AG09319 (cell line): ENCODE measurements around the gene PARP1.

Experiments
- DNase-seq: peaks from one replicate; pipeline ENCODE4 v3.0.0-alpha.2; 2010; ENCODE audit warnings: low read depth; ENCODE audit errors: extremely low read depth
- CTCF ChIP-seq: IDR thresholded peaks from 2 replicates; pipeline ENCODE4 v1.5.1; 2011; ENCODE audit warnings: low read depth, mild to moderate bottlenecking, inconsistent platforms, low read length, moderate library complexity

PARP1 gene

DNA sequence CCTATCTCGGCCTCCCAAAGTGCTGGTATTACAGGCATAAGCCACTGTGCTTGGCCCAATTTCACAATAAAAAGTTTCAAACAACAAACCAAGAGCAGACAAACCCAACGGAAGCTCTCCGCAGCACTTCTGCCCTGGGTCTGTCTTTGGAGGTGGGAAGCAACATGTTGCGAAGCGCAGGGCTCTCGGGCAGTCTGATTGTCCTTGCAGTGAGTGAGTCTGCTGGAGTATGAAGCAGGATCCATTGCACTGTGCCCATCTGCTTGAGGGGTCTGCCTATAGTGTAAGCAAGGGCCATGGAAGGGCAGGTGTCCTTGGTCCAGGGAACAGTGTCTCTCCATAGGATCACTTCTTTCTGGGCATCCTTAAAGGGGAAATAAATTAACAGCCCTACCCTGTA lies 14.6 kb upstream of the PARP1 start:
- DNase-seq: no peak
- no peak for TF ChIP-seq CTCF

GRCh38 chr1:226420897-226421296 lies 13.0 kb upstream of the PARP1 start:
- no peak for DNase-seq
- TF ChIP-seq CTCF: no peak

GRCh38 chr1:226420328-226420727 lies 12.4 kb upstream of the PARP1 start:
- TF ChIP-seq CTCF: no peak
- no peak for DNase-seq

- TF ChIP-seq CTCF: no peak
- no peak for DNase-seq
Observed at GRCh38 chr1:226419284-226420029, 11.6 kb upstream of the PARP1 start.

DNA sequence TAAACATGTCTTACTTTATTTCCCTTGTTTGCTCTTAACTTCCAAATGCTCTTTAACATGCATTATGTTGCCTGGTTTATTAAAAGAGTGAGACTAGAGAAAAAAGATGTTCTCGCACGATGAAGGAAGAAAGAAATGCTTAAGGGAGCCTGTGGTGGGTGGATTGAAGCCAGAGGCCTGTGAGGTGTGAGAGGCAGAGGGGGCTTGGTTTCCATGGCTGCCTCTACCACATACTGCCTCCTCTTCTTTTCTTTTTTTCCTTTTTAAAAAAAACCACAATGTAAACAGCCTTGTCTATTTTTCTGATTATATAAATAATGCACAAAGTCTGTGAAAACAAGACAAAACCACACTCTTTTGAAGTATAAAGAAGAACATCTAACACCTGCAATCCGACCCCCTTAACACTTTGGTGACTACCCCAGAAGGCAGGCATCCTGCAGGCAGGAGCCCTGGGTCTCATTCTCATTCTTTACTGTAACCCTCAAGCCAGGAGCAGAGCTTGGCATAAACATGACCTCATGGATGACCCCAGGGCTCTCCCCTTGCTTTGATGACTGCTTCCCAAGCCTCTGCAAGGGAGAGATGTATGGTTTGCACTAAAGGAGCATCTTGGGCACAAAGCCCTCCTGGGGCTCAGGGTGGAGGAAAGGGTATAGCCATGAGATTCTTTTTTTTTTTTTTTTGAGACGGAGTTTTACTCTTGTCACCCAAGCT lies 10.1 kb upstream of the PARP1 start:
- TF ChIP-seq CTCF: no peak
- no peak for DNase-seq

DNA sequence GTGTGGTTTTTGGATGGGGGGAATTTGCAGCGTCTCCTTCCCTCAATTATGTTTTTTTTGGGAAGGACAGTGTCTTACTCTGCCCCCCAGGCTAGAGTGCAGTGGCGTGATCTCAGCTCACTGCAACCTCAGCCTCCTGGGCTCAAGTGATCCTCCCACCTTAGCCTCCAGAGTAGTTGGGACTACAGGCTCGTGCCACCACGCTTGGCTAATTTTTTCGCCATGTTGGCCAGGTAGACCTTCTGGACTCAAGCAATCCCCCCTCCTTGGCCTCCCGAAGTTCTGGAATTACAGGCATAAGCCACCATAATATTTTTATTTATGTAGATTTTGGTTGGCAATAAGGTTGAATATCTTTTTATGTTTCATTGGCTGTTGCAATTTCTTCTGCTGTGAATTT lies 9.5 kb upstream of the PARP1 start:
- no peak for TF ChIP-seq CTCF
- DNase-seq: no peak

GRCh38 chr1:226414098-226414698 lies 6.3 kb upstream of the PARP1 start:
- TF ChIP-seq CTCF: no peak

More at GRCh38 chr1:226414098-226414698, 6.3 kb upstream of the PARP1 start:
- DNase-seq: no peak
